ENCODE data around the gene ETV2. TPM values are rescaled to one million over a fixed set of nuclear protein-coding genes. Genes with fewer than 3 reads are reported as not detected.

The ETV2 gene
- total RNA-seq (2022; extraction: Qiagen RNA extraction; ENCODE audit: low read depth) = 1.4 to 2.8 TPM (median 2.2 TPM) in 5 replicates

GRCh38 chr19:35641515-35642151 is at the start of gene ETV2:
ETV2 (plus strand) TSS chr19:35641745; CDS start chr19:35642461, 716 bp downstream.

GRCh38 chr19:35612559-35613321 is 28.8 kb upstream of the ETV2 start, which contains the start of gene HAUS5:
HAUS5 (plus strand) TSS chr19:35612735; CDS start chr19:35612795, 60 bp downstream.

DNA sequence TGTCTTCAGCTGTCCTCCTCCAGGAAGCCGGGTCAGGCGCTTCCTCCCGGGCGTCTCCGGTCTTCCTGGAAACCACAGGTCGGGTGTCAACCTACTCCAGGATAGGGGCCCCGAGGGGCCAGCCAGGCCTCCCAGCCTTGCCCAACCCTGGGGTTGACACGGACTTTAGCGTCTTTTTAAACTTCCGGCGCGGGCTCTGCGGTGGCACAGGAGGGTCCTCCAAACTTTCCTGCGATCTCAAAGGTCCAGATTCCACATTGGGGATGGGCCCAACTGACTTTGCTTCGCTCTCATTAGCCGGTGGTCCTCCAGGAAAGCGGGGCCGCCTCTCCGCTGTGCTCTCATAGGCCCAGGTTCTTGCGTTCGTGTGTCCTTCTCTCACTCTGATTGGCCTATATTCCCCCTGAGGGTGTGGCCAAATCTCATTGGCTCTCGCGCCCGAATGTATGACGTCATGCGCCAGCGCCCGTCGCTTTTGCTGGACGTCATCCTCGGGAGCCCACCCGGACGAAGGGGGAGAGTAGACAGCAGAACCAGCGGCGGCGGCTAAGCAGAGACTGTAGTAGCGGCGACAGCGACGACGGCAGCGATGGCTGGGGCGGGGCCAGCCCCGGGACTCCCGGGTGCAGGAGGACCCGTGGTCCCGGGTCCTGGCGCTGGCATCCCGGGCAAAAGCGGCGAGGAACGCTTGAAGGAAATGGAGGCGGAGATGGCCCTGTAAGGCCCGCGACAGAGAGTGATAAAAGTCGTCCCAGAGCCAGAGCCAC is 12.8 kb upstream of the ETV2 start, which contains the start of gene RBM42:
Gene RBM42, plus strand, starts transcription at position 472 of the 767 bp plus-strand sequence. Its CDS starts 118 bp downstream, at position 590.

GRCh38 chr19:35648017-35648961 is 6.7 kb downstream of the ETV2 start, which contains the start of gene COX6B1:
COX6B1 (plus strand) TSS chr19:35648323; CDS start chr19:35651244, 2,921 bp downstream.

GRCh38 chr19:35666251-35666913 is 24.8 kb downstream of the ETV2 start, which contains the start of gene UPK1A:
UPK1A (plus strand) TSS chr19:35666517; CDS start chr19:35666813, 296 bp downstream.

Other genes with a start within 250 kb of the ETV2 start
- not detected in 5 replicates for gene FFAR2, start 193.5 kb upstream of the ETV2 start, total RNA-seq (2022; extraction: Qiagen RNA extraction; ENCODE audit: low read depth)
- gene KRTDAP, start 151.3 kb upstream of the ETV2 start, total RNA-seq (2022; extraction: Qiagen RNA extraction; ENCODE audit: low read depth) = not detected in 5 replicates
- gene DMKN, start 128.1 kb upstream of the ETV2 start, total RNA-seq (2022; extraction: Qiagen RNA extraction; ENCODE audit: low read depth) = 29.0 to 46.4 TPM (median 36.8 TPM) in 5 replicates
- 2.0 to 3.9 TPM (median 2.9 TPM) in 5 replicates for gene SBSN, start 113.4 kb upstream of the ETV2 start, total RNA-seq (2022; extraction: Qiagen RNA extraction; ENCODE audit: low read depth)
- not detected in 5 replicates for gene GAPDHS, start 108.3 kb upstream of the ETV2 start, total RNA-seq (2022; extraction: Qiagen RNA extraction; ENCODE audit: low read depth)
- 378 to 437 TPM (median 424 TPM) in 5 replicates for gene TMEM147, start 96.1 kb upstream of the ETV2 start, total RNA-seq (2022; extraction: Qiagen RNA extraction; ENCODE audit: low read depth)
- not detected in 5 replicates for gene ATP4A, start 78.1 kb upstream of the ETV2 start, total RNA-seq (2022; extraction: Qiagen RNA extraction; ENCODE audit: low read depth)
- gene PMIS2, start 55.6 kb upstream of the ETV2 start, total RNA-seq (2022; extraction: Qiagen RNA extraction; ENCODE audit: low read depth) = not detected in 5 replicates
- 11.9 to 16.6 TPM (median 15.7 TPM) in 5 replicates for gene HAUS5, start 29.0 kb upstream of the ETV2 start, total RNA-seq (2022; extraction: Qiagen RNA extraction; ENCODE audit: low read depth)
- gene RBM42, start 12.7 kb upstream of the ETV2 start, total RNA-seq (2022; extraction: Qiagen RNA extraction; ENCODE audit: low read depth) = 137 to 219 TPM (median 210 TPM) in 5 replicates
- 1,299 to 1,635 TPM (median 1,348 TPM) in 5 replicates for gene COX6B1, start 6.6 kb downstream of the ETV2 start, total RNA-seq (2022; extraction: Qiagen RNA extraction; ENCODE audit: low read depth)
- gene UPK1A, start 24.8 kb downstream of the ETV2 start, total RNA-seq (2022; extraction: Qiagen RNA extraction; ENCODE audit: low read depth) = 0.67 to 0.99 TPM (median 0.85 TPM) in 5 replicates
- not detected in 5 replicates for gene ZBTB32, start 62.8 kb downstream of the ETV2 start, total RNA-seq (2022; extraction: Qiagen RNA extraction; ENCODE audit: low read depth)
- 49.8 to 65.3 TPM (median 57.7 TPM) in 5 replicates for gene KMT2B, start 76.3 kb downstream of the ETV2 start, total RNA-seq (2022; extraction: Qiagen RNA extraction; ENCODE audit: low read depth)
- 10.7 to 12.8 TPM (median 11.2 TPM) in 5 replicates for gene IGFLR1, start 100.7 kb downstream of the ETV2 start, total RNA-seq (2022; extraction: Qiagen RNA extraction; ENCODE audit: low read depth)
- gene U2AF1L4, start 103.7 kb downstream of the ETV2 start, total RNA-seq (2022; extraction: Qiagen RNA extraction; ENCODE audit: low read depth) = 24.3 to 27.8 TPM (median 26.3 TPM) in 5 replicates
- 261 to 334 TPM (median 293 TPM) in 5 replicates for gene PSENEN, start 103.9 kb downstream of the ETV2 start, total RNA-seq (2022; extraction: Qiagen RNA extraction; ENCODE audit: low read depth)
- gene LIN37, start 106.8 kb downstream of the ETV2 start, total RNA-seq (2022; extraction: Qiagen RNA extraction; ENCODE audit: low read depth) = 20.4 to 23.4 TPM (median 22.5 TPM) in 5 replicates
- gene HSPB6, start 115.3 kb downstream of the ETV2 start, total RNA-seq (2022; extraction: Qiagen RNA extraction; ENCODE audit: low read depth) = 0.10 to 0.30 TPM (median 0.24 TPM) in 5 replicates
- gene PROSER3, start 116.4 kb downstream of the ETV2 start, total RNA-seq (2022; extraction: Qiagen RNA extraction; ENCODE audit: low read depth) = 25.6 to 28.1 TPM (median 27.1 TPM) in 5 replicates
- 2.7 to 7.3 TPM (median 5.7 TPM) in 5 replicates for gene ARHGAP33, start 133.8 kb downstream of the ETV2 start, total RNA-seq (2022; extraction: Qiagen RNA extraction; ENCODE audit: low read depth)
- 0.18 to 0.61 TPM (median 0.44 TPM) in 5 replicates for gene PRODH2, start 171.1 kb downstream of the ETV2 start, total RNA-seq (2022; extraction: Qiagen RNA extraction; ENCODE audit: low read depth)
- gene NPHS1, start 210.8 kb downstream of the ETV2 start, total RNA-seq (2022; extraction: Qiagen RNA extraction; ENCODE audit: low read depth) = 0.13 to 0.65 TPM (median 0.36 TPM) in 5 replicates
- 0.53 to 0.73 TPM (median 0.57 TPM) in 5 replicates for gene KIRREL2, start 215.2 kb downstream of the ETV2 start, total RNA-seq (2022; extraction: Qiagen RNA extraction; ENCODE audit: low read depth)
- 69.5 to 103 TPM (median 99.5 TPM) in 5 replicates for gene APLP1, start 226.8 kb downstream of the ETV2 start, total RNA-seq (2022; extraction: Qiagen RNA extraction; ENCODE audit: low read depth)

All from A549 treated with RU486 at 1 μM for 4 hours (cell line).